IPS-NIHi11 (cell line): ENCODE results near the gene PCDH9.
A peak's percentile ranks its signal among the peaks of the same experiment; 100 is the strongest.

Source experiments
- DNase-seq: peaks from one replicate; pipeline ENCODE4 v3.0.0; 2012; ENCODE audit warnings: mixed read lengths, low spot score

The PCDH9 gene

GRCh38 chr13:67083519-67083918, 146.6 kb downstream of the PCDH9 start:
- DNase-seq: no peak

GRCh38 chr13:67080351-67080750, 149.8 kb downstream of the PCDH9 start:
- DNase-seq: no peak

- no peak for DNase-seq
These were observed 152.1 kb downstream of the PCDH9 start for GRCh38 chr13:67078062-67078461.

GRCh38 chr13:67077132-67077531, 153.0 kb downstream of the PCDH9 start:
- no peak for DNase-seq

- no peak for DNase-seq
These were observed 153.8 kb downstream of the PCDH9 start for GRCh38 chr13:67076378-67076777.

GRCh38 chr13:67075239-67075638, 154.9 kb downstream of the PCDH9 start:
- no peak for DNase-seq

GRCh38 chr13:67071918-67072598, 158.1 kb downstream of the PCDH9 start:
- no peak for DNase-seq

GRCh38 chr13:67070306-67070705, 159.8 kb downstream of the PCDH9 start:
- DNase-seq: no peak

- peak; percentile 15 for DNase-seq
These were observed 160.9 kb downstream of the PCDH9 start for GRCh38 chr13:67069117-67069767.

GRCh38 chr13:67064920-67065319, 165.2 kb downstream of the PCDH9 start:
- DNase-seq: no peak

GRCh38 chr13:67063036-67063435, 167.1 kb downstream of the PCDH9 start:
- peak; percentile 30 for DNase-seq

GRCh38 chr13:67062160-67062559, 168.0 kb downstream of the PCDH9 start:
- no peak for DNase-seq

- DNase-seq: no peak
These were observed 168.4 kb downstream of the PCDH9 start for GRCh38 chr13:67061750-67062149.

GRCh38 chr13:67052550-67053490, 177.3 kb downstream of the PCDH9 start:
- DNase-seq: no peak

- no peak for DNase-seq
These were observed 180.4 kb downstream of the PCDH9 start for GRCh38 chr13:67049744-67050143.

- no peak for DNase-seq
These were observed 181.3 kb downstream of the PCDH9 start for GRCh38 chr13:67048821-67049150.

- no peak for DNase-seq
These were observed 181.9 kb downstream of the PCDH9 start for GRCh38 chr13:67048084-67048820.

GRCh38 chr13:67045357-67045756, 184.8 kb downstream of the PCDH9 start:
- no peak for DNase-seq

GRCh38 chr13:67043901-67044300, 186.2 kb downstream of the PCDH9 start:
- DNase-seq: no peak

- DNase-seq: no peak
These were observed 187.6 kb downstream of the PCDH9 start for GRCh38 chr13:67042556-67042955.

- no peak for DNase-seq
These were observed 193.3 kb downstream of the PCDH9 start for GRCh38 chr13:67036699-67037457.
